ENCODE measurements around the gene TOX2.

DNA sequence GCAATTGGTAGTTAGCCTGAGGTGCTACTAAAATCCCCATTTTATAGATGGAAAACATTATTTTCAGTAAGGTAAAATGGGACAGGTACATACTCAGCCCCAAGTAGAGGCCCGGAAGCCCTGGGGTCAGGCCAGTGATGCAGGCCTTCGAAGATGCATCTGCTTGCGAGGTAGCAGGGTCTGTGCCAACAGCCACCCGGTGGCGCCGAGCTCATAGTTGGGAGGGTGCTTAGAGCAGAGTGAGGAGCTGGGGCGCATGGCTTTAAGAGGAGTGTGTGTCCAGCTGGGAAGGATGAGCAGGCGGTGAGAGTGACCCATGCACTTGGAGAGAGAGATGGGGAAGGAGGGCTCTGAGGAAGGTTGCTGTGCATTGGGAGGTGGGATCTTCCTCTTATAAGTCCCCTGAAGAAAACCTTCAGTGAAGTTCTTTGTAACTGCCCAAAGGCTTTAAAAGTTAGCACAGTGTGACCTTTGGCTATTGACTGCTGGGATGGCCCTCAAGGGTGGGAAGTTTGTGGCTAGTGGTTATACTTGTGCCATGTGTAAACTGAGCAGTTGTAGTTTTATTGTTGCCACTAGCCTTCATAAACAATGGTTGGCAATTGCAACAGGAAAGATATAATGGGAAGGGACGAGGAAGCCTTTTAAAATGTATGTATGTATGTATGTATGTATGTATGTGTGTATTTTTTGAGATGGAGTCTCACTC is 71.1 kb downstream of the TOX2 start:
- TF ChIP-seq POLR2A (IDR thresholded peaks at IDR 0.05), result no peak
- TF ChIP-seq, protein P1, sequence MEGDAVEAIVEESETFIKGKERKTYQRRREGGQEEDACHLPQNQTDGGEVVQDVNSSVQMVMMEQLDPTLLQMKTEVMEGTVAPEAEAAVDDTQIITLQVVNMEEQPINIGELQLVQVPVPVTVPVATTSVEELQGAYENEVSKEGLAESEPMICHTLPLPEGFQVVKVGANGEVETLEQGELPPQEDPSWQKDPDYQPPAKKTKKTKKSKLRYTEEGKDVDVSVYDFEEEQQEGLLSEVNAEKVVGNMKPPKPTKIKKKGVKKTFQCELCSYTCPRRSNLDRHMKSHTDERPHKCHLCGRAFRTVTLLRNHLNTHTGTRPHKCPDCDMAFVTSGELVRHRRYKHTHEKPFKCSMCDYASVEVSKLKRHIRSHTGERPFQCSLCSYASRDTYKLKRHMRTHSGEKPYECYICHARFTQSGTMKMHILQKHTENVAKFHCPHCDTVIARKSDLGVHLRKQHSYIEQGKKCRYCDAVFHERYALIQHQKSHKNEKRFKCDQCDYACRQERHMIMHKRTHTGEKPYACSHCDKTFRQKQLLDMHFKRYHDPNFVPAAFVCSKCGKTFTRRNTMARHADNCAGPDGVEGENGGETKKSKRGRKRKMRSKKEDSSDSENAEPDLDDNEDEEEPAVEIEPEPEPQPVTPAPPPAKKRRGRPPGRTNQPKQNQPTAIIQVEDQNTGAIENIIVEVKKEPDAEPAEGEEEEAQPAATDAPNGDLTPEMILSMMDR (IDR thresholded peaks at IDR 0.05 in 4 of 5, conservative IDR thresholded peaks at IDR 0.05 in 1 of 5), result no peak

Data from gastrocnemius medialis (tissue), 4 donors.